Activated B cell treated with CpG ODN at 0.5 μM for 24 hours (primary cell): Measurements from ENCODE around the gene CISD3. TPM values are rescaled to one million over a fixed set of nuclear protein-coding genes. Genes with fewer than 3 reads are reported as not detected.

Experiments
- ATAC-seq: fragments of 200-7000 bp; cut with Tn5 transposase; one replicate; pipeline ENCODE4 v1.10.0; 2021; ENCODE audit warnings: low read depth, mild to moderate bottlenecking, moderate library complexity
- CTCF ChIA-PET: fragments of 350-600 bp; sonication (Branson Sonifier 250); formaldehyde crosslinking; loops from one replicate; lab custom pipeline; 2021; ENCODE audit warnings: antibody characterized with exemption; lab: Charles Lee
- POLR2A ChIA-PET: fragments of 350-600 bp; sonication (Branson Sonifier 250); formaldehyde crosslinking; loops from one replicate; lab custom pipeline; 2021; ENCODE audit warnings: antibody characterized with exemption; lab: Charles Lee
- DNase-seq: peaks from one replicate; pipeline ENCODE4 v3.0.0; 2022
- H3K27ac Mint-ChIP-seq: one replicate; pipeline ENCODE4 v1.8.0; 2020; ENCODE audit warnings: mixed read lengths
- H3K27me3 Mint-ChIP-seq: one replicate; pipeline ENCODE4 v1.8.0; 2021; ENCODE audit warnings: mixed read lengths
- H3K36me3 Mint-ChIP-seq: one replicate; pipeline ENCODE4 v1.8.0; 2021; ENCODE audit warnings: low read depth, mixed read lengths
- H3K4me1 Mint-ChIP-seq: one replicate; pipeline ENCODE4 v1.8.0; 2021; ENCODE audit warnings: mixed read lengths
- H3K4me3 Mint-ChIP-seq: one replicate; pipeline ENCODE4 v1.8.0; 2020; ENCODE audit warnings: mild to moderate bottlenecking, mixed read lengths
- H3K9me3 Mint-ChIP-seq: one replicate; pipeline ENCODE4 v1.8.0; 2020; ENCODE audit warnings: mixed read lengths
- CTCF ChIP-seq: fragments of 200-600 bp; IDR thresholded peaks from one replicate; pipeline ENCODE4 v1.8.0; 2022; ENCODE audit warnings: antibody characterized with exemption, mild to moderate bottlenecking
- intact Hi-C: fragments of 100-400 bp; cut with micrococcal nuclease; formaldehyde crosslinking; loops from one replicate; pipeline ENCODE4 v1.15.1; 2024
- total RNA-seq: library from RNA; stranded (reverse); gene quantifications from 2 replicates; pipeline ENCODE4 v1.2.3, GENCODE V29; 2022

Gene CISD3
- total RNA-seq, 1 donor from 2014 or later = 12.1 TPM

GRCh38 chr17:38751144-38751807 lies 21.1 kb downstream of the CISD3 start:
- DNase-seq (no peak), ATAC-seq (no peak)
- peaks cover 29% of the 10 kb centered on the region for H3K36me3 Mint-ChIP-seq
- peak overlapping the region; percentile 98 for H3K4me3 Mint-ChIP-seq
- ChIA-PET CTCF (interaction anchor here (0.9 to 1.2 kb wide), 3 partner anchors 16 to 88 kb away, joined by 3 to 11 read pairs (median 3); no protein-coding TSS in a partner anchor), POLR2A (interaction anchor here (0.6 to 3.0 kb wide), 15 partner anchors 23 to 710 kb away, joined by 3 to 27 read pairs (median 5); partner anchors contain the start of genes CDK12, EPOP, FBXO47 and LASP1)
- intact Hi-C loops = loop anchor here (5.0 kb wide), 1 partner anchor 194 kb away; no protein-coding TSS in a partner anchor
- H3K27ac Mint-ChIP-seq = peak overlapping the region; percentile 93
- H3K4me1 Mint-ChIP-seq = peaks cover 61% of the 10 kb centered on the region
- no peaks in the 10 kb centered on the region for H3K9me3 Mint-ChIP-seq
- H3K27me3 Mint-ChIP-seq = peaks cover 30% of the 10 kb centered on the region
- TF ChIP-seq CTCF = no peak

- CTCF ChIA-PET = interaction anchor here (0.7 to 1.4 kb wide), 6 partner anchors 17 to 194 kb away, joined by 3 to 11 read pairs (median 3); partner anchors contain the start of gene EPOP
- intact Hi-C loops = loop anchor here (1.0 to 5.0 kb wide), 11 partner anchors 22 to 709 kb away; partner anchors contain the start of genes CDK12, CISD3, CWC25 and PIP4K2B
Measured at GRCh38 chr17:38751808-38752307, 21.7 kb downstream of the CISD3 start.

DNA sequence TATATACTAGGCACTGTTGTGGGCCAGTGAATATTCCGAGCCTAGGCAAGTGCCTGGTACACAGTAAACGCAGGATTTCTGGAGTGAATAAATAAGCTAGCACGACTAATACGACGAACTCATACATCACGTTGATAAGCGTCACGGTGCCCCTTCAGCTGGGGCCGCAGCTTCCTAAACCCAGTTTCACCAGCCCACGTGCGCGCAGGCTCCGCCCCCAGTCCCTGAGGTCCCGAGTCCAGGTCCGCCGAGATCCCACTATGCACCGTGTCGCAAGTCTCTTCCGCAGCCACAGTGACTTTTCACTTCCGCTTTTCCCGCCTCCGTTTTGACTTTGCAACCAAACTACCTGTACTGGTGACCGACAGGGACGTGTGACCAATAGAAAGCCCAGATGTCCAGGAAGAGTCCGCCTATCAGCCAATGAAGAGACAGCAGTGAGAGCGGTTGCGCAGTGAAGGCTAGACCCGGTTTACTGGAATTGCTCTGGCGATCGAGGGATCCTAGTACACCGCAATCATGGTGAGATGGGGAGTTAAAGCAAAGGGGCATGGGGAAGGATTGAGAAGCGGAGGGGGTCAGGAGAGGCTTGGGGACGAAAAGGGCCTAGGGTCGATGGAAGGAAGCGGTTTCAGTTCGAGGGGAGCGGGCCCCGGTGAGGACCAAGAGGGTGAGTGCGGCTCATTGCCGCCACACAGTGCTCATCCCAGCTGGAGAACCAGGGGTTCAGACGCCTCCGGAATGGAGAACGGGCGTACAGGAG lies 22.3 kb downstream of the CISD3 start, which contains the start of gene PSMB3:
Gene PSMB3, plus strand, starts transcription at position 434 of the 763 bp plus-strand sequence. Its CDS starts 86 bp downstream, at position 520.
- H3K27me3 Mint-ChIP-seq = peaks cover 25% of the 10 kb centered on the region
- intact Hi-C loops = loop anchor here (1.0 to 5.0 kb wide), 11 partner anchors 22 to 709 kb away; partner anchors contain the start of genes CDK12, CISD3, CWC25 and PIP4K2B
- H3K4me3 Mint-ChIP-seq = peak within 1 kb of the TSS; percentile 98
- peak; percentile 89 for ATAC-seq
- POLR2A ChIA-PET = interaction anchor here (0.6 to 3.0 kb wide), 22 partner anchors 9 to 1219 kb away, joined by 3 to 27 read pairs (median 5); partner anchors contain the start of genes CDK12, EPOP, FBXO47 and LASP1
- CTCF ChIA-PET = interaction anchor here (0.7 to 1.4 kb wide), 5 partner anchors 17 to 194 kb away, joined by 3 to 11 read pairs (median 3); partner anchors contain the start of gene EPOP
- peaks cover 36% of the 10 kb centered on the region for H3K36me3 Mint-ChIP-seq
- no peaks in the 10 kb centered on the region for H3K9me3 Mint-ChIP-seq
- H3K4me1 Mint-ChIP-seq = peaks cover 54% of the 10 kb centered on the region
- H3K27ac Mint-ChIP-seq = peak within 1 kb of the TSS; percentile 93
- peak; percentile 87 for DNase-seq
- no peak for TF ChIP-seq CTCF

More at GRCh38 chr17:38751808-38752307, 21.7 kb downstream of the CISD3 start:
- ATAC-seq = peak; percentile 20
- peak overlapping the region; percentile 93 for H3K27ac Mint-ChIP-seq
- peak overlapping the region; percentile 98 for H3K4me3 Mint-ChIP-seq
- peak; percentile 85 for DNase-seq
- peaks cover 26% of the 10 kb centered on the region for H3K27me3 Mint-ChIP-seq
- no peaks in the 10 kb centered on the region for H3K9me3 Mint-ChIP-seq
- H3K4me1 Mint-ChIP-seq = peaks cover 56% of the 10 kb centered on the region
- H3K36me3 Mint-ChIP-seq = peaks cover 34% of the 10 kb centered on the region
- no peak for TF ChIP-seq CTCF
- POLR2A ChIA-PET = interaction anchor here (0.6 to 3.0 kb wide), 23 partner anchors 8 to 1219 kb away, joined by 3 to 27 read pairs (median 5); partner anchors contain the start of genes CDK12, EPOP, FBXO47 and LASP1

DNA sequence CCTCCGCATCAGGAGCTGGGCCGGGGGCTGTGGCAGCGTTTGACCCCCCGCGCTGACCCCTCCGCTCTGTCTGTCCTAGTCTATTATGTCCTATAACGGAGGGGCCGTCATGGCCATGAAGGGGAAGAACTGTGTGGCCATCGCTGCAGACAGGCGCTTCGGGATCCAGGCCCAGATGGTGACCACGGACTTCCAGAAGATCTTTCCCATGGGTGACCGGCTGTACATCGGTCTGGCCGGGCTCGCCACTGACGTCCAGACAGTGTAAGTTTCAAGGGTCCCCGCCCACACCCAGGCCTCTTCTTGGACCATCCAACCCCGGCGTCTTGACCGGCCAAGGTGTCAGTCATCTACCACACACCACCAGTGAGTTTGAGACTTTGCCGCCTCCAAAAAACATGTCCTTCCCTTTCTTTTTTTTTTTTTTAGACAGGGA lies 22.9 kb downstream of the CISD3 start:
- CTCF ChIA-PET = interaction anchor here (1.4 kb wide), 1 partner anchor 195 kb away, joined by 5 read pairs; no protein-coding TSS in a partner anchor
- peaks cover 23% of the 10 kb centered on the region for H3K27me3 Mint-ChIP-seq
- no peak for DNase-seq
- intact Hi-C loops = loop anchor here (5.0 kb wide), 1 partner anchor 196 kb away; no protein-coding TSS in a partner anchor
- H3K27ac Mint-ChIP-seq = peak overlapping the region; percentile 93
- H3K4me3 Mint-ChIP-seq = peak overlapping the region; percentile 98
- ATAC-seq = no peak
- TF ChIP-seq CTCF = no peak
- H3K36me3 Mint-ChIP-seq = peaks cover 38% of the 10 kb centered on the region
- POLR2A ChIA-PET = interaction anchor here (0.6 to 3.0 kb wide), 7 partner anchors 46 to 708 kb away, joined by 3 to 27 read pairs (median 4); partner anchors contain the start of genes CDK12, LASP1, MLLT6 and PIP4K2B
- peaks cover 51% of the 10 kb centered on the region for H3K4me1 Mint-ChIP-seq
- no peaks in the 10 kb centered on the region for H3K9me3 Mint-ChIP-seq
